ENCODE data around the gene RFTN1. TPM values are rescaled to one million over a fixed set of nuclear protein-coding genes. Genes with fewer than 3 reads are reported as not detected.

Gene RFTN1
- total and polyA plus RNA-seq, 2 donors (not counting 3 experiments of a cell fraction or from before 2014, with no cell fraction given): 40.3 to 43.3 TPM

- TF ChIP-seq POLR2AphosphoS5 (IDR thresholded peaks at IDR 0.05; ENCODE audit: insufficient read depth, low read depth, low read length): no peak
- peak; percentile 51 for TF ChIP-seq FOS (IDR thresholded peaks at IDR 0.05; ENCODE audit: borderline replicate concordance, insufficient read depth, low read length)
- TF ChIP-seq JUN (IDR thresholded peaks at IDR 0.05; ENCODE audit: borderline replicate concordance, insufficient read depth, insufficient read length, low read depth): peak; percentile 12
- no peak for TF ChIP-seq MAX (IDR thresholded peaks at IDR 0.05; ENCODE audit: insufficient read depth, insufficient read length)
- TF ChIP-seq CTCF (IDR thresholded peaks at IDR 0.05; ENCODE audit: extremely low read depth in 1 of 2, insufficient read depth in 1 of 2, low read depth in 1 of 2, low read length in 2 of 2): no peak
- BruUV-seq (replicated peaks): no TSS peak
- CTCF ChIA-PET: interaction anchor here (0.9 to 3.6 kb wide), 5 partner anchors 9 to 195 kb away, joined by 3 to 14 read pairs (median 7); partner anchors contain the start of gene RFTN1
- DNase-seq (ENCODE audit: low read depth, low spot score) (peak; percentile 54), FAIRE-seq (peak; percentile 66)
- peaks cover 13% of the 10 kb centered on the region for H3K79me2 ChIP-seq (ENCODE audit: control insufficient read depth, insufficient read depth, low read length)
- no peak overlapping the region for H2AFZ ChIP-seq (ENCODE audit: low read depth, low read length)
- H3K36me3 ChIP-seq (ENCODE audit: control insufficient read depth in 2 of 2, extremely low read depth in 1 of 2, insufficient read depth in 2 of 2, low read length in 2 of 2): peaks cover 0 to 3% of the 10 kb centered on the region in 2 experiments
- peak overlapping the region; percentile 87 for H3K27ac ChIP-seq (ENCODE audit: insufficient read depth, low read depth, low read length)
- POLR2A ChIA-PET: no interaction called here
- intact Hi-C loops (cut with micrococcal nuclease): loop anchor here (1.0 to 5.0 kb wide), 4 partner anchors 10 to 848 kb away; no protein-coding TSS in a partner anchor
- dilution Hi-C loops (cut with MboI; ENCODE audit: extremely low pct_ligation_motif_present, low sequenced_read_pairs): no loop called here
- peaks cover 57% of the 10 kb centered on the region for H3K4me1 ChIP-seq (ENCODE audit: control insufficient read depth, extremely low read depth, insufficient read depth, low read length)
- no peak overlapping the region for H3K4me3 ChIP-seq (replicated peaks in 1 of 3; ENCODE audit: insufficient read depth in 1 of 3, low read depth in 1 of 3, low read length in 3 of 3)
- H3K9me1 ChIP-seq (replicated peaks; ENCODE audit: control insufficient read depth, extremely low read depth, insufficient read depth, low read length): no peaks in the 10 kb centered on the region
- peak overlapping the region; percentile 47 for H3K4me2 ChIP-seq (ENCODE audit: insufficient read depth, low read length)
- H3K9ac ChIP-seq (replicated peaks; ENCODE audit: extremely low read depth, insufficient read depth, low read length): peak overlapping the region; percentile 58
- no peaks in the 10 kb centered on the region for H4K20me1 ChIP-seq (replicated peaks; ENCODE audit: control insufficient read depth, extremely low read depth, insufficient read depth, low read length)
- H3K27me3 ChIP-seq (ENCODE audit: control insufficient read depth in 2 of 2, insufficient read depth in 2 of 2, low read length in 2 of 2): no peaks in the 10 kb centered on the region
- no peaks in the 10 kb centered on the region for H3K9me3 ChIP-seq (replicated peaks; ENCODE audit: control insufficient read depth, insufficient read depth, low read length)
Observed at GRCh38 chr3:16484984-16485383, 28.5 kb downstream of the RFTN1 start.
